Mammary epithelial cell (primary cell): ENCODE results near the gene ACOT7.

ENCODE experiments used
- CTCF ChIP-seq, 2 donors: IDR thresholded peaks in 1 of 2; conservative IDR thresholded peaks in 1 of 2; 2 replicates each; pipeline ENCODE4 v1.5.1; 2011 to 2012; ENCODE audit warnings: inconsistent platforms in 2 of 2, low read length in 2 of 2, mild to moderate bottlenecking in 2 of 2, control low read depth in 1 of 2, low read depth in 1 of 2; ENCODE audit not compliant: insufficient read depth in 1 of 2; ENCODE audit errors: extremely low read depth in 1 of 2
- EZH2 ChIP-seq: IDR thresholded peaks from 2 replicates; pipeline ENCODE4 v1.6.1; 2012; ENCODE audit warnings: low read length, inconsistent platforms, borderline replicate concordance

- no peak for TF ChIP-seq CTCF (conservative IDR thresholded peaks at IDR 0.05 in 1 of 2, IDR thresholded peaks at IDR 0.05 in 1 of 2; ENCODE audit: extremely low read depth in 1 of 2, insufficient read depth in 1 of 2, low read depth in 1 of 2, low read length in 2 of 2)
- no peak for TF ChIP-seq EZH2
Observed at GRCh38 chr1:6301526-6301925, 92.0 kb downstream of the ACOT7 start.
